Stimulated activated naive CD8-positive, alpha-beta T cell treated with anti-CD3 and anti-CD28 coated beads, Interleukin-15, amount 100 ng/mL, for 72 hours (primary cell): ENCODE measurements around the gene NUP93.

Source experiments
- ATAC-seq: fragments of 150-1000 bp; cut with Tn5 transposase; 2 replicates; pipeline ENCODE4 v1.10.0; 2021; ENCODE audit warnings: mild to moderate bottlenecking, moderate library complexity
- DNase-seq, 2 donors: peaks; one replicate each; pipeline ENCODE4 v3.0.0; 2021 to 2022
- H3K27ac Mint-ChIP-seq, 2 donors: one replicate each; pipeline ENCODE4 v1.8.0; 2022; ENCODE audit warnings: mild to moderate bottlenecking in 2 of 2, mixed read lengths in 2 of 2, moderate library complexity in 2 of 2
- H3K27me3 Mint-ChIP-seq: one replicate; pipeline ENCODE4 v1.8.0; 2022; ENCODE audit warnings: mixed read lengths
- H3K4me1 Mint-ChIP-seq: one replicate; pipeline ENCODE4 v1.8.0; 2022; ENCODE audit warnings: mild to moderate bottlenecking, mixed read lengths
- H3K4me3 Mint-ChIP-seq, 2 donors: one replicate each; pipeline ENCODE4 v1.8.0; 2022; ENCODE audit warnings: mild to moderate bottlenecking in 2 of 2, mixed read lengths in 2 of 2, moderate library complexity in 1 of 2
- H3K9me3 Mint-ChIP-seq, 2 donors: one replicate each; pipeline ENCODE4 v1.8.0; 2022; ENCODE audit warnings: mixed read lengths in 2 of 2

The NUP93 gene

GRCh38 chr16:56748191-56748590 is 18.3 kb downstream of the NUP93 start:
- peak overlapping the region; percentile 36 to 59 for H3K27ac Mint-ChIP-seq
- no peaks in the 10 kb centered on the region for H3K9me3 Mint-ChIP-seq
- ATAC-seq: no peak
- no peaks in the 10 kb centered on the region for H3K27me3 Mint-ChIP-seq
- no peak for DNase-seq
- H3K4me3 Mint-ChIP-seq: no peak overlapping the region
- H3K4me1 Mint-ChIP-seq: peaks cover 56% of the 10 kb centered on the region

GRCh38 chr16:56748826-56749225 is 18.9 kb downstream of the NUP93 start:
- peaks cover 0 to 6% of the 10 kb centered on the region in 2 donors for H3K9me3 Mint-ChIP-seq
- peak overlapping the region in 1 of 2 donors; percentile 15 for H3K27ac Mint-ChIP-seq
- peaks cover 49% of the 10 kb centered on the region for H3K4me1 Mint-ChIP-seq
- H3K4me3 Mint-ChIP-seq: no peak overlapping the region
- no peaks in the 10 kb centered on the region for H3K27me3 Mint-ChIP-seq
- ATAC-seq (no peak), DNase-seq (no peak)

GRCh38 chr16:56749672-56750491 is 20.0 kb downstream of the NUP93 start:
- Mint-ChIP-seq H3K4me1 (peaks cover 41% of the 10 kb centered on the region), H3K9me3 (peaks cover 0 to 10% of the 10 kb centered on the region in 2 donors), H3K27me3 (no peaks in the 10 kb centered on the region), H3K4me3 (no peak overlapping the region), H3K27ac (peak overlapping the region in 1 of 2 donors; percentile 35)
- ATAC-seq: peak; percentile 55
- DNase-seq: no peak

GRCh38 chr16:56753410-56753809 is 23.5 kb downstream of the NUP93 start:
- H3K9me3 Mint-ChIP-seq: peaks cover 0 to 10% of the 10 kb centered on the region in 2 donors
- no peaks in the 10 kb centered on the region for H3K27me3 Mint-ChIP-seq
- ATAC-seq: no peak
- H3K27ac Mint-ChIP-seq: no peak overlapping the region
- H3K4me1 Mint-ChIP-seq: peaks cover 26% of the 10 kb centered on the region
- no peak for DNase-seq
- H3K4me3 Mint-ChIP-seq: no peak overlapping the region

- H3K4me1 Mint-ChIP-seq: peaks cover 10% of the 10 kb centered on the region
- DNase-seq (no peak), ATAC-seq (no peak)
- no peak overlapping the region for H3K4me3 Mint-ChIP-seq
- no peaks in the 10 kb centered on the region for H3K27me3 Mint-ChIP-seq
- H3K9me3 Mint-ChIP-seq: peaks cover 0 to 10% of the 10 kb centered on the region in 2 donors
- H3K27ac Mint-ChIP-seq: no peak overlapping the region
These were observed 25.1 kb downstream of the NUP93 start for GRCh38 chr16:56755038-56755437.

DNA sequence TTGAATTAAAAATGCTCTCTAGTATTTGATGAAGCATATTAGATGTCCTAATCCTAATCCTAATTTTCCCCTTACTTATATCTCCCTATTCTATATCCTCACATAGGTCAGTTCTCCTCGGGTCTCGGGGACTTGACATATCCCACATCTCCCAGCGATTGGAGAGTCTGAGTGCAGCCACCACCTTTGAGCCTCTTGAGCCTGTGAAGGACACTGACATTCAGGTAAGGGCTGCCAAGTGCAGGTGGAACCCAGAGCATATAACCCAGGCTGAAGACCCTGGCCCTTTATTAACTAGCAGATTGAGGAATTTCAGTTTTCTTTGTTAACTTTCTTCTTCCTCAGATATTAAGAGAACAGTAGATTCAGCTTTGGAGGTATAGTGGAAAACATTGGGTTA is 28.5 kb downstream of the NUP93 start:
- Mint-ChIP-seq H3K27me3 (no peaks in the 10 kb centered on the region), H3K27ac (no peak overlapping the region), H3K9me3 (peaks cover 0 to 8% of the 10 kb centered on the region in 2 donors), H3K4me3 (no peak overlapping the region), H3K4me1 (peaks cover 12% of the 10 kb centered on the region)
- DNase-seq: no peak
- ATAC-seq: no peak

DNA sequence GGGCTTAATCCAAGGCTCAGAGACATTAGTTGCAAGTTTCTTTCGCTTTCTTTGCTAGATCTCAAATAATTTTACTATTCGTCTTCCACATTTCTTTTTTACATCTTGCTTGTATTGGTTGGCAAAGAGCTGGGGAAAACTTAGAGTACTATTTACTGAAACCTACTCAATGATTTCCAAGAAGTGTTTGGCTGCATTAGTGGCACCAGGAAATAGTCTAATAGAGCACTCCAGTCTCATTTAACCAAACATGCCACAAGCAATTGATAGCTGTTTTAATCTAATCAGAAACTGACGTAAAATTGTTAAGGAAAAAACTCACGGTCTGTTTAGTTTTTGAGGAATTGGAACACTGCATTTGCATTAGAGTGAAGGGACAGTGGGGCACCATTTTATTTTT is 29.0 kb downstream of the NUP93 start:
- H3K4me1 Mint-ChIP-seq: peaks cover 17% of the 10 kb centered on the region
- peaks cover 0 to 3% of the 10 kb centered on the region in 2 donors for H3K9me3 Mint-ChIP-seq
- no peaks in the 10 kb centered on the region for H3K27me3 Mint-ChIP-seq
- DNase-seq (no peak), ATAC-seq (no peak)
- H3K4me3 Mint-ChIP-seq: no peak overlapping the region
- no peak overlapping the region for H3K27ac Mint-ChIP-seq

DNA sequence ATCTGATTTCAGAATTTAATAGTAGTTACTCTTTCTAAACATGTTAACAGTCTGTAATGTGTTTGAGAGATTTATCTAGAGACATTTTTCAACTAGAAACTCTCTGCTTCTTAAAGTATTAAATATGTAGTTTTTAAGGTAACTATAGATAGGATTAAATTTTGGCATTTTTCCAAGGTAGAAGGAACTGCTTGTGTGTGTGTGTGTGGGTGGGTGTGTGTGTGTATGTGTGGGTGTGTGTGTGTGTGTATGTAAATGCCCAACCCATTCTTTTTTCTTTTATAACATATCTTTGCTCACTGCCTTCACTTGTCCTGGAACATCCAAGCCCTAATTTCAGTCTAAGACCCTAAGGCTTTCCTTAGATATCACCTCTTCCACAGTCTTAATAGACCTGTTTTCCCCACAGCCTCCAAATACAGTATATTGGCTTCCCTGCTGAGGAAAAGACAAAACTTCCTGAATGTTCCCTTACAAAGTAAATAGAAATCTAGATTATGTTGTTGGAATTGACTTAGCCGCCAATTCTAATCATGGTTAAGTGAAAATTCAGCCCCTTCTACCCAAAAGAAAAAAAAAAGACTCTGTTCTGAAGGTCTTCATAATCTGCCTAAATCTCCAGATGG is 33.5 kb downstream of the NUP93 start:
- peaks cover 12% of the 10 kb centered on the region for H3K4me1 Mint-ChIP-seq
- H3K9me3 Mint-ChIP-seq: no peaks in the 10 kb centered on the region
- ATAC-seq (no peak), DNase-seq (no peak)
- no peak overlapping the region for H3K4me3 Mint-ChIP-seq
- H3K27me3 Mint-ChIP-seq: no peaks in the 10 kb centered on the region
- peak overlapping the region in 1 of 2 donors; percentile 29 for H3K27ac Mint-ChIP-seq

- Mint-ChIP-seq H3K9me3 (no peaks in the 10 kb centered on the region), H3K27ac (peak overlapping the region in 1 of 2 donors; percentile 7), H3K4me3 (no peak overlapping the region), H3K27me3 (no peaks in the 10 kb centered on the region), H3K4me1 (peaks cover 15% of the 10 kb centered on the region)
- DNase-seq (no peak), ATAC-seq (no peak)
These were observed 34.9 kb downstream of the NUP93 start for GRCh38 chr16:56764835-56765234.

GRCh38 chr16:56765949-56766348 is 36.0 kb downstream of the NUP93 start:
- H3K4me1 Mint-ChIP-seq: peaks cover 26% of the 10 kb centered on the region
- H3K9me3 Mint-ChIP-seq: no peaks in the 10 kb centered on the region
- no peak for DNase-seq

DNA sequence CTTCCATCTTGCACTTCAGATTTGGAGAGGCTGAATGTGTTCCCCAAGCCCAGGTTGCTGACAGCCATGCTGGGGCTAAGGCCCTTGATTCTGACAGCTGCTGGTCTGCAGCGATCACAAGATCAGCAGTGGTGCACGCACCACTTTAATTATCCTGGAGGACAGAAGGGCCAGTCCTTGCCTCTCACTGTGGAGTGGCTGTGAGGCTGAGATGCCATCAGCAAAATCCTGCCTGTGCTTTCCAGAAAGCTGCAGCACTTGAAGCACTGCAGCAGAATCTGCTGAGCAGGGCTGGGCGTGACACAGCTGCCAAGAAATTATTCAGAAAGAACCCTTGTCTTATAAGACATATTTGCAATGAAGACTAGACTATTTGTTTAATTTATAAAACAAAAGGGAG is 37.1 kb downstream of the NUP93 start:
- Mint-ChIP-seq H3K27ac (no peak overlapping the region), H3K9me3 (no peaks in the 10 kb centered on the region), H3K27me3 (no peaks in the 10 kb centered on the region), H3K4me1 (peaks cover 37% of the 10 kb centered on the region), H3K4me3 (no peak overlapping the region)
- ATAC-seq (no peak), DNase-seq (no peak)

More at GRCh38 chr16:56765949-56766348, 36.0 kb downstream of the NUP93 start:
- Mint-ChIP-seq H3K27ac (no peak overlapping the region), H3K4me3 (no peak overlapping the region), H3K27me3 (no peaks in the 10 kb centered on the region)
- ATAC-seq: no peak

- no peak overlapping the region for H3K27ac Mint-ChIP-seq
- no peak for ATAC-seq
- no peak overlapping the region for H3K4me3 Mint-ChIP-seq
These were observed 39.7 kb downstream of the NUP93 start for GRCh38 chr16:56769677-56770076.

GRCh38 chr16:56771558-56772279 is 41.8 kb downstream of the NUP93 start:
- Mint-ChIP-seq H3K9me3 (no peaks in the 10 kb centered on the region), H3K4me1 (peaks cover 38% of the 10 kb centered on the region), H3K4me3 (peak overlapping the region in 1 of 2 donors; percentile 58), H3K27ac (peak overlapping the region in 1 of 2 donors; percentile 81), H3K27me3 (no peaks in the 10 kb centered on the region)
- ATAC-seq: no peak
- DNase-seq: no peak

More at GRCh38 chr16:56769677-56770076, 39.7 kb downstream of the NUP93 start:
- no peaks in the 10 kb centered on the region for H3K9me3 Mint-ChIP-seq
- no peaks in the 10 kb centered on the region for H3K27me3 Mint-ChIP-seq
- H3K4me1 Mint-ChIP-seq: peaks cover 38% of the 10 kb centered on the region
- no peak for DNase-seq

- Mint-ChIP-seq H3K9me3 (no peaks in the 10 kb centered on the region), H3K4me3 (no peak overlapping the region), H3K27ac (no peak overlapping the region), H3K27me3 (no peaks in the 10 kb centered on the region), H3K4me1 (peaks cover 46% of the 10 kb centered on the region)
- ATAC-seq (no peak), DNase-seq (no peak)
These were observed 43.6 kb downstream of the NUP93 start for GRCh38 chr16:56773532-56773931.

GRCh38 chr16:56774016-56774680 is 44.2 kb downstream of the NUP93 start:
- no peak overlapping the region for H3K27ac Mint-ChIP-seq
- ATAC-seq (no peak), DNase-seq (no peak)
- no peaks in the 10 kb centered on the region for H3K9me3 Mint-ChIP-seq
- no peak overlapping the region for H3K4me3 Mint-ChIP-seq
- no peaks in the 10 kb centered on the region for H3K27me3 Mint-ChIP-seq
- peaks cover 51% of the 10 kb centered on the region for H3K4me1 Mint-ChIP-seq
